K562 (cell line): Measurements from ENCODE around the gene CDC14A.

Experiments
- KAT7 ChIP-seq: sonication (generic); formaldehyde crosslinking; IDR thresholded peaks from 2 replicates; pipeline ENCODE4 v1.8.0; 2022; ENCODE audit warnings: missing genetic modification reagents, mild to moderate bottlenecking, borderline replicate concordance
- THAP12 ChIP-seq: fragments of 250-450 bp; sonication (Bioruptor Pico); IDR thresholded peaks from 2 replicates; pipeline ENCODE4 v1.9.0; 2021; ENCODE audit warnings: mild to moderate bottlenecking, inconsistent platforms

- TF ChIP-seq THAP12 (no peak), KAT7 (CRISPR knock-in tag) (no peak)
Measured at GRCh38 chr1:100518023-100518422, 165.7 kb downstream of the CDC14A start.
